GM18858 (cell line): Measurements from ENCODE around the gene TAMM41.
"Not testable (repeated sequence)": the region's sequence is repeated elsewhere in the genome, so short reads cannot be mapped to it uniquely, and the experiment has no call there.

ENCODE experiments used
- ATAC-seq: cut with Tn5 transposase; IDR thresholded peaks from one replicate; pipeline ENCODE4 v1.9.1; 2021; ENCODE audit not compliant: unreplicated experiment

TAMM41 gene

DNA sequence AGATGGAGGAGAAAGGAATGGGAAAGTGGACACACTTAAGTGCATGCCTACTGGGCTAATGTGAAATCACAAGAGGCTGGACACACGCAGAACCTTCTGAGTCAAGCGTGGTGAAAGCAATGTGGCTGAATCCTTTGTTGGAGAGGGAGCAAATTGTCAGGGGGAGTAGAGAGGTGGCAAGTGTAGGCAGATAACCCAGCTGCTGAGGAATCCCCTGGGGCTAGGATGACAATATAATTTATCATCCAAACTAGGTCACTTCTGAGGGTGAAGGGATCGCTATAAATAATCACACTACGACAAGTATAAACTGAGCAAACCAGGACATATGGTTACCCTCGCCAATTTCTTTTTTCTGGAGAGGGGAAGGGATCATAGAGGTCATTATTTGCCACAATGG, 28.7 kb downstream of the TAMM41 start:
- no peak for ATAC-seq

DNA sequence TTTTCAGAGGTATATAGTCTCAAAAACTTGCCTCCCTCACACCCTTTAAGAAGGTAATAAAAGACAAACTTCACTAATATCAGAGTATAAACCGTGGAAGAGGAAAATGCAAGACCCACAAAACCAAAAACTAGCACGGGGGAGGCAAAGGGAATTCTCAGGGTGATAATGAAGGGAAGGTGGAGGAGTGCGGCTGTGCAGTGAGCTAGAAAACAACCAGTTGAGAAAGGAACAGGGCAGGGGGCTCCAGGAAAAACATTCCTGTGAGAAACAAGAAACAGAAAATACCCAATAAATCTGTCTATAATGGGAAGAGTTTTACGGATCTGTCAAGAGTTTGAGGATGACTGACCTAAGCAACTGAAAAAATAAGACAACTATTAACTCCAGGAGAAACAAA, 31.6 kb downstream of the TAMM41 start:
- ATAC-seq, result no peak

DNA sequence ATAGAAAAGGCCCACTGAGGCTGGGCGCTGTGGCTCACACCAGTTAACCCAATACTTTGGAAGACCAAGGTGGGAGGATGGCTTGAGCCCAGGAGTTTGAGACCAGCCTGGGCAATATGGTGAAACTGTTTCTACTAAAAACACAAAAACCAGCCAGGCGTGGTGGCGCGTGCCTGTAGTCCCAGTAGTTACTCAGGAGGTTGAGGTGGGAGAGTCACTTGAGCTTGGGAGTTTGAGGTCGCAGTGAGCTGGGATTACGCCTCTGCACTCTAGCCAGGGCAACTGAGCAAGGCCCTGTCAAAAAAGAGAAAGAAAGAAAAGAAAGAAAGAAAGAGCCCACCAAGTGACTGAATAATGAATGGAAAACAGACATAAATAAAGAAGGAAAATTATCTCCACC, 32.0 kb downstream of the TAMM41 start:
- no peak for ATAC-seq

DNA sequence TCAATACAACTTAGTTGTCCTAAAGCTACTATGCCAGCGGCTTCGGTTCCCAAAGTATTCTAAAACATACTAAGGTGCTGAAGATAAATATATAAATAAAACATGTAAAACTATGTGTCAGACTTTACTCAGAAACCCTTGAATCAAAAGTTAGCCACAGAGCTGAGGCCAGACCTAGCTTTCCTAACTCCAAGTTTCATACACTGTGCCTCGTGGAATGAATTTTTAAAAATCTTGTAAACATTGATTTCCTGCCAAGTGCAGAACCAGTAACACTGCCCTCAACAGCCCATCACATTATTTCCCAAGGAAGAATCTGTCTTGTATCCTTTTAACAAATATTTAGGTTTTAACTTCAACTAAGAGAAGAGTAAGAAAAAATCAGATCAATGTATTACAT, 36.4 kb downstream of the TAMM41 start:
- no peak for ATAC-seq

DNA sequence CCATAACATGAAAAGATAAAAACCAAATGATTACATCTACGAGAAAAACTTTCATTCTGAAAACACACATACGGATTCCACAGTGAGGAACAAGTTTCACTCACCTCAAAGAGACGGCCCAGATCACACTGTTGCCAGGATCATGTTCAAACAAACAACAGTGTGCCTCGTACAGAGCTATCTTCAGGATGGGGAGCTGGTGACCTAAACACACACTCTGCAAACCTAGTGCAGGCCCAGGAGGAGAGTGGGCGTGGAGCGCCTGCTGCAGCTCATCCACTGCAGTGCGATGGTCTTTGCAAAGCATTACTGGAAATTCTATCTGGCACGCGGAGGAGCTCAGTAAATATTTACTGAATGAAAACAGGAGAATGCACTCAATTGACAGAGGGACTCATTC, 38.5 kb downstream of the TAMM41 start:
- ATAC-seq, result no peak

DNA sequence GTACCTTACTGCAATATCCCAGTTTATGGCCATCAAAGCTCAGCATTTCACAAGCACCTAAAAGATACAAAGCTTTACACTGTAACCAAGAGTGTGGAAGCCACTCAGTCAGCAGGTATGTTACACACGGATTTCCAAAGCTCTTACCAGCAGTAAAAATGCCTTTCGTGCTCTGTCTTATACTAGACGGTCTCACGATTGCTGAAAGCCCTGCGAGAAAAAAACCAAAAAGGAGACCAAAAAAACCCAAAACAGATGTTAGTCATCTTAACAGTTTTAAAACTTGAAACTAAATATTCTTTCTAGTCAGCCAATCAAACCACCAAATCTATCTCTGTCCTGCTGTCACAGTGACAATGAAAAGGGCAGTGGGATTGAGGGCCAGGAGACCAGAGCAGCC, 39.0 kb downstream of the TAMM41 start:
- ATAC-seq, result no peak

DNA sequence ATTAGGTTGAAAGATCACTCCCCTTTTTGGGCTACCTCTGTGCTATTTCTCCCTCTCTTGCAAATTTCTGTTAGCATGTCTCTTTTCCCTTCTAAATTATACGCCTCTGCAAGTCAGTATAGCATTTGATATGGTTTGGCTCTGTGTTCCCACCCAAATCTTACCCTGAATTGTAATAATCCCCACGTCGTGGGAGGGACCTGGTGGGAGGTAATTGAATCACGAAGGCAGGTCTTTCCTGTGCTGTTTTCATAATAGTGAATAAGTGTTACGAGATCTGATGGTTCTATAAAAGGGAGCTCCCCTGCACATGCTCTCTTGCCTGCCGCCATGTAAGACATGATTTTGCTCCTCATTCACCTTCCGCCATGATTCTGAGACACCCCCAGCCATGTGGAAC, 41.0 kb downstream of the TAMM41 start:
- no peak for ATAC-seq

DNA sequence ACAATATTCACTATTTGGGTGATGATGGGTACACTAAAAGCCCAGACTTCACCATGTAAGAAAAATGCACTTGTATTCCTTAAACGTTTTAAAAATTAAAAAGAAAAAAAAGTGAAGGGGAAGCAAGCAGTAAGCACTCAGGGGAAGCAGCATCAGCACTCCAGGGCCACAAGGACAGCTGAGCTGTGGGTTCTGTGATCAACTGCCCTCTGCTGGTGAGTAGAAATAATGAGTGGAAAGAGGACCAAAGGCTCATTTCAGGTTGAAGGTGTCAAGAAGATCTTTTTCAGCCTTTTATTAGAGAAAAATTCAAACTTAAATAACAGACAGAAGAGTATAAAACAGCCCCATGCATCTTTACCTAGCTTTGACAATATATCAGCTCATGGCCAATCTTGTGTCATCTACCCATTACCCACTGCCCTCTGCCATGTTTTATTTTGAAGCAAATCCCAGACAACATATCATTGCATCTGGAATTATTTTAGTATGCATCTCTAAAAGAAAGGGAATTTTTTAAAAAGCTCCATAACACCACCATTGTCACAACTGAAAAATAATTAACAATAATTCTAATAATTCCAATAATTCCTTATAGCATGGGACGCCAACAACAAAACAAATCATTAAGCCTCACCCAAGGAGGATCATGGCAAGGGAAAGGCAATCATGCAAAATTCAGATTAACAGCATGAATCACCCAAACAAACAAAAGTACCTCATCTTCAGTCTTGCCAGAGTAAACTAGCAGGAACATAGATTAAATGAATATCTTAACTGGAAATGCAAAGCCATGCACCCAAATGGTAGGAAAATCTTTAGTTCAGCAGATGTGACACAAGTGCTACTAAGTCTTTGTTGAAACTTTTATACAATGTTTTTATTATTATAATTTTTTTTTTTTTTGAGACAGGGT, 42.5 kb downstream of the TAMM41 start:
- no peak for ATAC-seq

DNA sequence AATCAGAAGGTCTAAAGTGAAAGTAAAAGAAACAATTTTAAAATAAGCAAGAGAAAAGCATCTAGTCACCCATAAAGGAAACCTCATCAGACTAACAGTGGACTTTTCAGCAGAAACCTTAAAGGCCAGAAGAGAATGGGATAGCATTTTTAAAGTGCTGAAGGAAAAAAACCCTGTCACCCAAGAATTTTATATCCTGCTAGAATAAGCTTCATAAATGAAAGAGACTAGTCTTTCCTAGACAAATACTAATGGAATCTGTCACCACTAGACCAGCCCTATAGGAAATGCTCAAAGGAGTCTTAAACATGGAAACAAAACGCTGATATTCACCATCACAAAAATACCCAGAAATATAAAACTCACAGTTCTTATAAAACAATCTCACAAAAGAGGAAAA, 46.9 kb downstream of the TAMM41 start:
- no peak for ATAC-seq

DNA sequence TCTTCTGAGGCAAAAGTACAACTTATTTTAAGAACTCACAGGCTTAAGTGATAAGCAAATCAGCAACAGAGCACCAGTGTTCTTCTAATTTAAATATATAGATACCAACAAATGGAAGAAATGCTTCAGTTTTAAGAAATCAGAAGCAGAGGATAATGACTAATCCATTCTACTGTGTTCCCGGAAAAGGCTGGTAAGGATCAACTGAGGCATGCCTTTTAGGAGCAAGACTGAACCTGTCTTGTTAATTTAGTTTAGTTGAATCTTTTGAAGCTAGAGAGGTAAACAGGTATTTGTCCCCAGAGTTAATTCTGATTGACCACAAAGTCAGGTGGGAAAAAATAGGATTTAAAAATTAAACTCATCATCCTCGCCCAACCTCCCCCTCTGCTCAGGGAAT, 51.8 kb downstream of the TAMM41 start:
- no peak for ATAC-seq

DNA sequence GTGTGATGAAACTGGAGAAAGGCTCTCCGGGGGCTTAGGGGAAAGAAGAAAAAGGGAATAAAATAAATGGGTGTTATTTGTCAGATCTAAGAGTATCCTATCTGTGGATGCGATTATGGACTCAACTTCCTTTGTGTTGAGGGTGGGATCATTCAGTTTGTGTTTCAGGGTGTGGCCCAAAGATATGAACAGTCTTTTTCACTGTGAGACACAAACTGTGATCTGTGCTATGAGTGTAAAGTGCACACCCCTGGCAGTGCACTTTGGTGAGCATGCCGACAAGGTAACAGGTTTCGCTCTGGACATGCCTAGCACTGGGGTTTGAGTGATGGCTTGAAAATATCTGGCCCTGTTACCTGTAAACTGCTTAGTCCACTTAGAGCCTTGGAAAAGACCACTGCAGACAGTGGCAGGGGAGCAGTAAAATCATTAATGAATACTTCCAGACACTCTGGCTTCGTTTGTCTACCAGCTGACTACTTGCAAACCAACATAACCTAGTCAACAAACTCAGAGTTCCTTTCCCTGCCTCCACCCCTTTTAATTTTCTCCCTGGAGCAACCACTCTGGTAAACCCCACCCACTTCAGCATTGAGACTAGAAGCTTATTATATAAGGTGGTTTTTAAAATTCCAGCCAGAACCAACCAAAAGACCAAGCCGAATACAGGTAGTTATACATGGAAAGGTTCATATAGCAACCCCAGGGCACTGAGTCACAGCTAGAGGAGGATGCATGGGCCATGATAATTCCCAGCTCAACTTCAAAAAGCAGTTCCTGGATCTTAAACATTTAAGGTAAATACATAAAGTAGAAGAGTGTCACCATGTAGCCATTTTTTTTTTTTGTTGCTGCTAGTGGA, 55.1 kb downstream of the TAMM41 start:
- no peak for ATAC-seq

DNA sequence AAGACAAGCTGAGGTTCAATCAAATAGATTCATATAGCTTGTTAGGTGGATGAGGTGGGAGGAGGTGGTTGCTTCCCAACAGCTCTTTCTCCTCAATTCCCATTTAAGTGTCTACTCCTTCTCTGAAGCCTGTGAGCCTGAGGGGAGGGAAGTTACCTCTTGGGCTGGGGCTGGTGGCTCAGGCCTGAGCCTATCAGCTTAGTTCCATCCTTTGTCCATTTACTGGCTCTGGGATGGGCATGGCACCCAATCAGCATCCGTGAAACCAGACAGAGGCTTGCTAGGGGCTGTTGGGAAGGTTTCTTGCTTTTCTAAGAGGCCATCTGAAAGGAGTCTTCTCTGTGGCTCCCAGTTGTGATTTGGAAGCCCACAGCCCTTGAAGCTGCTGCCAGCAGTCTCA, 57.3 kb downstream of the TAMM41 start:
- no peak for ATAC-seq

DNA sequence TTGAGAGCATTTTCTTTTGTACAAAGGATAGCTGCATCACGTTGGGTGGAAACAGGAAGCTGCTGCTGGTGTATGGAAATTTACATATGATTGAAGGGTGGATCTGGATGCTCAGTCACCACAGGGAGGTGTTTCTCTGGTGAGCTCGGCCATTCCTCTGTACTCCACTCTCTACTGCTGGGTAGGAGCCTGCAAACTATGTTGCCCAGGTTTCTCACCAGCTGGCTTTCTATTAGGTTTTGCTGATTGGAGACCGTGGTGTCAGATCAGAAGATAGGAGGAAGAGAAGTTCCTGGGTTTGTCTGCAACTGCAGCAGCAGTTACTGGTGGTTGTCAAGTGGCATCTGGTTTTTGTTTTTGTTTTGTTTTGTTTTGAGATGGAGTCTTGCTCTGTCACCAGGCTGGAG, 61.7 kb downstream of the TAMM41 start:
- ATAC-seq, result no peak

DNA sequence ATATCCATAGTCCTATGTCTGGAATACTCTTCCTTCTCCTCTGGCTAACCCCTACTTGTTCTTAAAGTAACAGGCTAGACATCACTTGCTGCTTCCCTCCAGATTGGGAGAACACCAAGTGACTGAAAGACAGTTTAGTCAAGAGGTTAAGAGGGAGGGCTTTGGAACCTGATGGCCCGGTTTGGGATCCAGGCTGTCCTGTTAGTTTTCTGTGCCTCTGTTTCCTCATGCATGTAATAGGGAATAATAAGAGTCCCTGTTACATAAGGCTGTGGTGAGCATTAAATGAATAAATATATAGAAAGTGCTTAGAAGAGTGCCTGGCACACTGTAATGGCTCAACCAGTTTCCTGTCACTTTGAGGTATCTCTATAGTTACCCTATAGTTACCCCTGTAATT, 66.3 kb downstream of the TAMM41 start:
- ATAC-seq, result no peak

DNA sequence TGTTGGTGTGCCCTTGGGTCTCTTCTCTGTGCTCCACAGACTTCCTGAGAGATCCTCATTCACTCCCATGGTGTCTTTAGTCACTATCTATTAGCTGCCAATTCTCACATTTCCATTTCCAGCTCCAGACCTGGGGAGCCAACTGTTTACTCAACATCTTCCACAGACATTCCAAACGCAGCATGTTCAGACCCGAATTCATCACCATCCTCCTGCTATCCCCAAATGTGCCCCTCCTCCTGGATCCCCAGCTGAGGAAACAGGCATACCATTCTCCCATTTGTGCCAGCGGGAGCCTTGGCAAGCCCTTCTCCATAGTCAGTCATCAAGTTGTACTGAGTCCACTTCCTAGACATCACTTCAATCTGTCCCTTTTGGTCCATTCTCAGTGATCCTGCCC, 67.1 kb downstream of the TAMM41 start:
- ATAC-seq, result no peak

DNA sequence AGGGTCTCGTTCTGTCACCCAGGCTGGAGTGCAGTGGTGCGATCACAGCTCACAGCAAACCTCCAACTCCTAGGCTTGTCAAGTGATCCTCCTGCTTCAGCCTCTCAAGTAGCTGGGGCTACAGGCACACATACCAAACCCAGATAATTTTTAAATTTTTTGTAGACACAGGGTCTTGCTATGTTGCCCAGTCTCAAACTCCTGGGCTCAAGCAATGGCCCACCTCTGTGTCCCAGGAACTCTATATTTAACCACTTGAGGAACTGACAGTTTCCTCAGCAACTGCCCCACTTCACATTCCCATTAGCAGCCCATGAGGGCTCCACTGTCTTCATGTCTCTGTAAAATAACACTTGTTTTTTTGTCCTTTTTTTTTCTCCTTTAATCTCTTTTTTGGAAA, 68.4 kb downstream of the TAMM41 start:
- no peak for ATAC-seq

DNA sequence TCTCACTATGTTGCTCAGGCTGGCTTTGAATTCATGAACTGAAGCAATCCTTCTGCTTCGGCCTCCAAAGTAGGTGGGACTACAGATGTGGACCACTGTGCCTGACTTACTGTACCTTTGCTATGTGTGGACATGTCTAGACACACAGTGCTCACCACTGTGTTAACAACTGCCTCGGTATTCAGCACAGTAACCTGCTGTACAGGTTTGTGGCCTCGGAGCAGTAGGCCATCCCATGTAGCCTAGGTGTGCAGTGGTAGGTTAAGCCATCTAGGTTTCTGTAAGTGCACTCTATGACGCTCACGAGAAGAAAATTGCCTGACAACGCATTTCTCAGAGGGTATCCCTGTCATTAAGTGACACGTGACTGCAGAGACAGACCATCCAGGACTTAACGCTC, 70.3 kb downstream of the TAMM41 start:
- ATAC-seq, result no peak

DNA sequence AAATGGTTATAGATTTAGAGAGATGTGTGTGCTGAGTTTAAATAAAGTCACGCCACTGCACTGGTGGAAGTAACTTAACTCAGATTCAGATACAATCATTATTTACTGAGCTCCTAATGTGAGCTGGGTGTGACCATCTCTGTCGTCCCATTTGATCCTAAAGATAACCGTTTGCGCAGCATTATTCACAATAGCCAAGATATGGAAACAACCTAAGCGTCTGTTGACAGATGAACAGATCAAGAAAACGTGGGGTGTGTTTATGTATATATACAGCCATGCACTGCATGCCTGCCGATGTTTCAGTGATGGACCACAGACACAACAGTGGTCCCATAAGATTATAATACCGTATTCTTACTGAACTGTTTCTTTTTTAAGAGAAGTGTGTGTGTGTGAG, 71.2 kb downstream of the TAMM41 start:
- no peak for ATAC-seq

DNA sequence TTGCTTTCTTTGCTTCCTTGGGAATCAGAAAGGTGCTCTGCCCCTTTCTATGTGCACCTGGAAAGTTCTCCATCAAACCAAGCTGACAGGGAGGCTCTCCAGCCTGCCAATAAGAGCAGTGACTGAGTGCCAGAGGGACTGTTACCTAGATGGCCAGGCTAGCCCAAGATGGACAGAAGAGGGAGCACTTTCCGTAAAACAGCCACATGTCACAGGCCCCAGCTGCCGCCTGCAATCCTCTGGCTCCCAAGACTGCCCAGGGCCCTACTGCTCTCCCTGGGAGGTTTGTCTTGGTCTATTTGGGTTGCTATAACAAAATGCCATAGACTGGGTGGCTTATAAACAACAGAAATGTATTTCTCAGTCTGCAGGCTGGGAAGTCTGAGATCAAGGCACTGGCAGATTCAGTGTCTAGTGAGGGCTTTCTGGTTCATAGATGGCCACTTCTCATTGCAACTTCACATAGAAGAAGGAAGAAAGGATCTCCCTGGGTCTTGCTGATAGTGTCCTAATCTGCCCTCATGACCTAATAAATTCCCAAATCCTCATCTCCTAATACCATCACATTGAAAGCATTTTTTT, 72.3 kb downstream of the TAMM41 start:
- ATAC-seq, result no peak

DNA sequence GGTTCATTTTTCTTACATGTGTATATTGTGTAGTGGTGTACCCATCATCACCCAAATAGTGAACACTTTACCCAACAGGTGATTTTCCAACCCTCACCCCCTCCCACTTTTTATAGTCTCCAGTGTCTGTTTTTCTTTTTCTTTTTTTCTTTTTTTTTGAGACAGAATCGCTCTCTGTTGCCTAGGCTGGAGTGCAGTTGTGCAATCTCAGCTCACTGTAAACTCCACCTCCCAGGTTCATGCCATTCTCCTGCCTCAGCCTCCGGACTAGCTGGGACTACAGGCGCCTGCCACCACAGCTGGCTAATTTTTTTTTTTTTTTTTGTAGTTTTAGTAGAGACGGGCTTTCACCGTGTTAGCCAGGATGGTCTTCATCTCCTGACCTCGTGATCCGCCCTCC, 74.8 kb downstream of the TAMM41 start:
- ATAC-seq, result not testable (repeated sequence)

DNA sequence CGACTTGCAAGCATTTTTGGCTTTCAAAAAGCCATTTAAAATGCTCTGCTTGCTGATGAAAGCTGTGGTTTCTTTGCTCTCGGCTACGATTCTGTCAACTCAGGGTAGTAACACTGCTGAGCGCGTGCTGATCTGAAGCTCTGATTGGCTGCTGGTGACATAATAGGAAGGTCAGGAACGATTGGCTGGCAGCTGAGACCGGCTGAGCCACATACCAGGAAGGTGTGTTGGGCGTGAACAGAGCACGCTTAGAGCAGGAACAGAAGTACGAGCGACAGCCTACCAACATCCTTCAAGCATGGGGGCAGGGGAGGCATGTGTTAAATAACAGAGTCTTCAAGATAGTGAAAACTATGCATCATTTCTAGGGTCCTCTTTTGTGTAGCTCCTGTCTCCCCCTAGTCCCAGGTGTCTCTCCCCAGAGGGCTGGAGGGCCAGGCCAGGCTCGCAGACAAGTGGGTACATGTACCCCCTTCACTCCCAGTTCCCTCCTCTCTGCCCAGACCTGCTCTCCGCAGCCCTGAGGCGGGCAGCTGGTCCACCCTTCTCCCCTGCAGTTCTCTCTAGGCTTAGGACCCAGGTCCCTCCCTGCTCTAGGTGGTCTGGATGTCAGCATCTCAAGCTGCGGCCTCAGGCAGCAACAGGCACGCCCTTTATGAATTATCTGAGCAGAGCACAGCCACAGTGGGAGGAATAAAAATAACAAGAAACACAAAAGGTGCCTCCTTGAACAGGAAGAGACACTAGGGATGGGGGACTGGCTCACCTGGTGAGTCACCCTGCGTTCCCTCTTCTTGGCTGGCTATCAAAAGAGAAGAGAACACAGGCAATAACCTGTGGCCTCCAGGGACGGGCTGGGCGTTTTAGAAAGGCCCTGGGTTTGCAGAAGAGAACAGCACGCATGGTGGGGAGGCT, 76.0 kb downstream of the TAMM41 start:
- peak; percentile 99 for ATAC-seq
